Activated T-cell treated with anti-CD3 and anti-CD28 coated beads for 24 hours (primary cell): ENCODE results near the gene TDRD9.
"Not testable (repeated sequence)": the region's sequence is repeated elsewhere in the genome, so short reads cannot be mapped to it uniquely, and the experiment has no call there.

Source experiments
- DNase-seq: peaks from one replicate; pipeline ENCODE4 v3.0.0-alpha.2; 2020; ENCODE audit warnings: low read depth

TDRD9 gene

GRCh38 chr14:103928011-103928890 lies at the start of gene TDRD9:
TDRD9 (plus strand) TSS chr14:103928456; CDS start chr14:103928510, 54 bp downstream.
- DNase-seq, result no peak

GRCh38 chr14:103879118-103879569 lies 49.1 kb upstream of the TDRD9 start:
- DNase-seq, result no peak

- no peak for DNase-seq
Observed at GRCh38 chr14:103879570-103880347, 48.5 kb upstream of the TDRD9 start.

GRCh38 chr14:103880348-103881267 lies 47.6 kb upstream of the TDRD9 start:
- DNase-seq, result no peak

- DNase-seq, result no peak
Observed at GRCh38 chr14:103881268-103882201, 46.7 kb upstream of the TDRD9 start.

GRCh38 chr14:103882503-103883262 lies 45.6 kb upstream of the TDRD9 start:
- DNase-seq, result no peak

- DNase-seq, result no peak
Observed at GRCh38 chr14:103883263-103883523, 45.1 kb upstream of the TDRD9 start.

- no peak for DNase-seq
Observed at GRCh38 chr14:103884854-103885253, 43.4 kb upstream of the TDRD9 start.

- DNase-seq, result no peak
Observed at GRCh38 chr14:103885509-103885932, 42.7 kb upstream of the TDRD9 start.

- DNase-seq, result no peak
Observed at GRCh38 chr14:103886304-103887169, 41.7 kb upstream of the TDRD9 start.

- no peak for DNase-seq
Observed at GRCh38 chr14:103887170-103887501, 41.1 kb upstream of the TDRD9 start.

- DNase-seq, result no peak
Observed at GRCh38 chr14:103887557-103888115, 40.6 kb upstream of the TDRD9 start.

GRCh38 chr14:103889002-103889312 lies 39.3 kb upstream of the TDRD9 start:
- DNase-seq, result not testable (repeated sequence)

GRCh38 chr14:103889313-103890051 lies 38.8 kb upstream of the TDRD9 start:
- no peak for DNase-seq

GRCh38 chr14:103890052-103890371 lies 38.2 kb upstream of the TDRD9 start:
- no peak for DNase-seq

- no peak for DNase-seq
Observed at GRCh38 chr14:103890821-103891666, 37.2 kb upstream of the TDRD9 start.

GRCh38 chr14:103891667-103892215 lies 36.5 kb upstream of the TDRD9 start:
- DNase-seq, result no peak
